IMR-90 (cell line): Measurements from ENCODE around the gene RTBDN. TPM values are rescaled to one million over a fixed set of nuclear protein-coding genes. Genes with fewer than 3 reads are reported as not detected.

Source experiments
- ATAC-seq: fragments of 200-7000 bp; cut with Tn5 transposase; 2 replicates; pipeline ENCODE4 v1.9.1; 2020; ENCODE audit warnings: low read depth, mild to moderate bottlenecking, moderate library complexity
- BruUV-seq: library from RNA; stranded (reverse); fragments of 400-500 nt; replicated peaks from 2 replicates; lab custom pipeline; 2021; lab: Mats Ljungman, UMichigan
- CTCF ChIA-PET: fragments of 300-600 bp; formaldehyde crosslinking; extraction: SDS; loops from one replicate; lab custom pipeline; 2021; ENCODE audit warnings: antibody characterized with exemption; lab: Yijun Ruan, JAX
- POLR2A ChIA-PET: fragments of 300-600 bp; sonication (Branson Sonifier 250); formaldehyde crosslinking; loops from one replicate; lab custom pipeline; 2022; ENCODE audit warnings: antibody characterized with exemption; ENCODE audit not compliant: unreplicated experiment; lab: Charles Lee
- DNase-seq: peaks from one replicate; pipeline ENCODE4 v3.0.0; 2013
- H2AFZ ChIP-seq: replicated peaks from 2 replicates; pipeline ENCODE3; 2013; ENCODE audit warnings: low read length, mild to moderate bottlenecking; ENCODE audit not compliant: poor library complexity
- H2AK5ac ChIP-seq: 2 replicates; pipeline ENCODE4 v1.6.1; 2013; ENCODE audit warnings: low read depth, low read length, inconsistent platforms
- H2AK9ac ChIP-seq: replicated peaks from 2 replicates; pipeline ENCODE3; 2013; ENCODE audit warnings: mild to moderate bottlenecking, low read depth, low read length, moderate library complexity; ENCODE audit not compliant: poor library complexity
- H2BK120ac ChIP-seq: 2 replicates; pipeline ENCODE4 v1.6.1; 2013; ENCODE audit warnings: low read depth, low read length, inconsistent platforms
- H2BK15ac ChIP-seq: 3 replicates; pipeline ENCODE4 v1.6.1; 2013; ENCODE audit warnings: low read depth, low read length, inconsistent platforms
- H2BK20ac ChIP-seq: 2 replicates; pipeline ENCODE4 v1.6.1; 2013; ENCODE audit warnings: low read depth, mild to moderate bottlenecking, inconsistent platforms, low read length, moderate library complexity
- H2BK5ac ChIP-seq: 2 replicates; pipeline ENCODE4 v1.6.1; 2013; ENCODE audit warnings: mild to moderate bottlenecking, low read depth, low read length, inconsistent platforms; ENCODE audit not compliant: poor library complexity, severe bottlenecking
- H3K14ac ChIP-seq: replicated peaks from 2 replicates; pipeline ENCODE4 v1.6.1; 2013; ENCODE audit warnings: low read depth, low read length, inconsistent platforms
- H3K18ac ChIP-seq: 2 replicates; pipeline ENCODE4 v1.6.1; 2013; ENCODE audit warnings: low read depth, low read length, control low read depth
- H3K23ac ChIP-seq: 2 replicates; pipeline ENCODE4 v1.6.1; 2013; ENCODE audit warnings: low read depth, low read length, inconsistent platforms
- H3K27ac ChIP-seq: 2 replicates; pipeline ENCODE4 v1.5.1; 2013; ENCODE audit warnings: mild to moderate bottlenecking, control low read depth, low read length; ENCODE audit not compliant: insufficient read depth
- H3K27me3 ChIP-seq: 2 replicates; pipeline ENCODE4 v1.6.1; 2013; ENCODE audit warnings: low read length; ENCODE audit not compliant: control insufficient read depth, insufficient read depth
- H3K36me3 ChIP-seq: 2 replicates; pipeline ENCODE4 v1.6.1; 2013; ENCODE audit warnings: low read length, mixed read lengths; ENCODE audit not compliant: control insufficient read depth, insufficient read depth
- H3K4ac ChIP-seq: 2 replicates; pipeline ENCODE4 v1.6.1; 2013; ENCODE audit warnings: low read depth, low read length, inconsistent platforms
- H3K4me1 ChIP-seq: 2 replicates; pipeline ENCODE4 v1.6.1; 2013; ENCODE audit warnings: low read length, mixed read lengths; ENCODE audit not compliant: control insufficient read depth, insufficient read depth
- H3K4me2 ChIP-seq: 2 replicates; pipeline ENCODE4 v1.6.1; 2013; ENCODE audit warnings: low read depth, mild to moderate bottlenecking, control low read depth, low read length, moderate library complexity
- H3K4me3 ChIP-seq: 2 replicates; pipeline ENCODE4 v1.5.1; 2013; ENCODE audit warnings: low read depth, mild to moderate bottlenecking, control low read depth, low read length, moderate library complexity; ENCODE audit not compliant: insufficient read depth
- H3K56ac ChIP-seq: 2 replicates; pipeline ENCODE4 v1.6.1; 2013; ENCODE audit warnings: low read length, inconsistent platforms; ENCODE audit not compliant: insufficient read depth; ENCODE audit errors: extremely low read depth
- H3K79me1 ChIP-seq, 2 experiments: 2 replicates each; pipeline ENCODE4 v1.6.1; 2013; ENCODE audit warnings: low read length in 2 of 2, inconsistent platforms in 1 of 2, low read depth in 1 of 2
- H3K9ac ChIP-seq: 2 replicates; pipeline ENCODE4 v1.6.1; 2013; ENCODE audit warnings: low read depth, low read length, control low read depth
- H3K9me1 ChIP-seq: 2 replicates; pipeline ENCODE4 v1.6.1; 2013; ENCODE audit warnings: low read length, inconsistent platforms; ENCODE audit not compliant: insufficient read depth
- H3K9me3 ChIP-seq: 2 replicates; pipeline ENCODE4 v1.6.1; 2013; ENCODE audit warnings: low read length; ENCODE audit not compliant: control insufficient read depth, insufficient read depth
- H4K20me1 ChIP-seq: 2 replicates; pipeline ENCODE4 v1.6.1; 2013; ENCODE audit warnings: low read length, inconsistent platforms; ENCODE audit not compliant: insufficient read depth
- H4K5ac ChIP-seq: 2 replicates; pipeline ENCODE4 v1.6.1; 2013; ENCODE audit warnings: mild to moderate bottlenecking, low read depth, low read length, control low read depth
- H4K8ac ChIP-seq, 2 experiments: 2 replicates each; pipeline ENCODE4 v1.6.1; 2013; ENCODE audit warnings: low read depth in 2 of 2, low read length in 2 of 2, control low read depth in 1 of 2, inconsistent platforms in 1 of 2
- H4K91ac ChIP-seq: 2 replicates; pipeline ENCODE4 v1.6.1; 2013; ENCODE audit warnings: low read depth, low read length, inconsistent platforms; ENCODE audit not compliant: insufficient read depth
- CHD1 ChIP-seq: IDR thresholded peaks from 2 replicates; pipeline ENCODE4 v1.6.1; 2012; ENCODE audit warnings: low read depth, low read length, improper control_type of control experiment
- FOS ChIP-seq: fragments of 150-350 bp; IDR thresholded peaks from 2 replicates; pipeline ENCODE4 v1.6.1; 2016; ENCODE audit warnings: low read depth, low read length
- MAFK ChIP-seq: IDR thresholded peaks from 2 replicates; pipeline ENCODE4 v1.6.1; 2012; ENCODE audit warnings: low read depth, low read length, improper control_type of control experiment
- MAZ ChIP-seq: IDR thresholded peaks from 2 replicates; pipeline ENCODE4 v1.6.1; 2012; ENCODE audit warnings: low read depth, mild to moderate bottlenecking, low read length, improper control_type of control experiment, moderate library complexity, borderline replicate concordance
- MXI1 ChIP-seq: IDR thresholded peaks from 2 replicates; pipeline ENCODE4 v1.6.1; 2012; ENCODE audit warnings: low read depth, mild to moderate bottlenecking, low read length, moderate library complexity, borderline replicate concordance
- NFE2L2 ChIP-seq: fragments of 150-350 bp; IDR thresholded peaks from 2 replicates; pipeline ENCODE4 v1.6.1; 2016; ENCODE audit warnings: low read depth, mild to moderate bottlenecking, low read length
- POLR2A ChIP-seq: IDR thresholded peaks from 2 replicates; pipeline ENCODE4 v1.6.1; 2012; ENCODE audit warnings: mild to moderate bottlenecking, low read depth, low read length
- RAD21 ChIP-seq: IDR thresholded peaks from 2 replicates; pipeline ENCODE4 v1.6.1; 2012; ENCODE audit warnings: low read length, improper control_type of control experiment
- RCOR1 ChIP-seq: IDR thresholded peaks from 2 replicates; pipeline ENCODE4 v1.6.1; 2012; ENCODE audit warnings: mild to moderate bottlenecking, low read length, improper control_type of control experiment; ENCODE audit not compliant: insufficient replicate concordance
- RFX5 ChIP-seq: IDR thresholded peaks from 2 replicates; pipeline ENCODE4 v1.8.0; 2012; ENCODE audit warnings: low read depth, mild to moderate bottlenecking, low read length, moderate library complexity
- SMC3 ChIP-seq: fragments of 150-350 bp; IDR thresholded peaks from 2 replicates; pipeline ENCODE4 v1.6.1; 2016; ENCODE audit warnings: low read depth, mild to moderate bottlenecking, antibody characterized with exemption, low read length, moderate library complexity
- WGBS, 2 experiments: methylation state at CpG; one replicate each; pipeline versions ENCODE4 v1.1.5 to v1.1.7; 2013; ENCODE audit warnings: missing lambda C conversion rate in 2 of 2; ENCODE audit not compliant: insufficient read length in 1 of 2; ENCODE audit errors: extremely low coverage in 2 of 2; 5-methylcytosine and 5-hydroxymethylcytosine counted together
- dilution Hi-C: fragments of 300-500 bp; cut with HindIII; formaldehyde crosslinking; loops from one replicate; pipeline ENCODE4 v1.14.3; 2018; ENCODE audit warnings: low sequenced_read_pairs; ENCODE audit not compliant: unreplicated experiment
- in situ Hi-C: fragments of 300-500 bp; cut with MboI; formaldehyde crosslinking; loops from 3 replicates; pipeline ENCODE4 v1.14.3; 2019; ENCODE audit warnings: low sequenced_read_pairs, inconsistent platforms, mixed read lengths
- intact Hi-C: fragments of 100-400 bp; cut with micrococcal nuclease; formaldehyde crosslinking; loops from 2 replicates; pipeline ENCODE4 v1.10.0; 2022
- polyA plus RNA-seq, 3 experiments: library from polyadenylated mRNA; depleted of rRNA; stranded (reverse); fragments of >200 nt; gene quantifications; 2 replicates each; pipeline ENCODE4 v1.2.3, GENCODE V29; 2012; ENCODE audit warnings: low replicate concordance in 1 of 3
- total RNA-seq: library from RNA; depleted of rRNA; stranded (reverse); fragments of >200 nt; gene quantifications from 2 replicates; pipeline ENCODE4 v1.2.3, GENCODE V29; 2012
- TF ChIP-seq, protein P1 (sequence below): fragments of 150-350 bp; IDR thresholded peaks from 2 replicates; pipeline ENCODE4 v1.6.1; 2017; ENCODE audit warnings: mild to moderate bottlenecking, antibody characterized with exemption, low read length, low read depth
- TF ChIP-seq, protein P2 (sequence below): fragments of 150-350 bp; IDR thresholded peaks from 2 replicates; pipeline ENCODE4 v1.6.1; 2016; ENCODE audit warnings: low read depth, mild to moderate bottlenecking, low read length, moderate library complexity, borderline replicate concordance

The RTBDN gene
- total and polyA plus RNA-seq, 2 of the 4 experiments (the other 2 are of a cell fraction): 0.07 TPM; not detected in 1

GRCh38 chr19:12833738-12834565 lies 427 bp downstream of the RTBDN start:
- ATAC-seq: peak; percentile 40
- H3K23ac ChIP-seq: no peak overlapping the region
- CTCF ChIA-PET: interaction anchor here (0.9 kb wide), 1 partner anchor 13 kb away, joined by 3 read pairs; no protein-coding TSS in a partner anchor

More at GRCh38 chr19:12833738-12834565, 427 bp downstream of the RTBDN start:
- H4K8ac ChIP-seq: no peak overlapping the region
- no peak overlapping the region for H2BK15ac ChIP-seq
- WGBS, 2 experiments: 2% methylated on average over 19 of the region's 87 CpGs; no CpG with 5 or more reads in 1 of the 2 experiments
- H3K27me3 ChIP-seq: peaks cover 54% of the 10 kb centered on the region
- H3K4me1 ChIP-seq: peaks cover 4% of the 10 kb centered on the region; the same call in 1 of the 2 replicates
- peaks cover 21% of the 10 kb centered on the region for H4K20me1 ChIP-seq
- no peak overlapping the region for H2BK5ac ChIP-seq
- no TSS peak for BruUV-seq
- no peaks in the 10 kb centered on the region for H3K79me1 ChIP-seq
- H2BK120ac ChIP-seq: no peak overlapping the region
- POLR2A ChIA-PET: no interaction called here
- in situ Hi-C loops (no loop called here), intact Hi-C loops (no loop called here), dilution Hi-C loops (no loop called here)
- no peak overlapping the region for H3K14ac ChIP-seq
- H3K9me1 ChIP-seq: 0 out of 2 replicates have a peak, but pooled peaks cover 8% of the 10 kb centered on the region
- H2AFZ ChIP-seq: peak overlapping the region; percentile 89
- DNase-seq: no peak
- no peak overlapping the region for H3K18ac ChIP-seq
- H3K4me3 ChIP-seq: peak overlapping the region; percentile 56
- H2AK5ac ChIP-seq: no peak overlapping the region
- H3K36me3 ChIP-seq: no peaks in the 10 kb centered on the region
- H3K4me2 ChIP-seq: peak overlapping the region; percentile 74
- TF ChIP-seq, protein P1, sequence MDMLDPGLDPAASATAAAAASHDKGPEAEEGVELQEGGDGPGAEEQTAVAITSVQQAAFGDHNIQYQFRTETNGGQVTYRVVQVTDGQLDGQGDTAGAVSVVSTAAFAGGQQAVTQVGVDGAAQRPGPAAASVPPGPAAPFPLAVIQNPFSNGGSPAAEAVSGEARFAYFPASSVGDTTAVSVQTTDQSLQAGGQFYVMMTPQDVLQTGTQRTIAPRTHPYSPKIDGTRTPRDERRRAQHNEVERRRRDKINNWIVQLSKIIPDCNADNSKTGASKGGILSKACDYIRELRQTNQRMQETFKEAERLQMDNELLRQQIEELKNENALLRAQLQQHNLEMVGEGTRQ: no peak
- no peak for TF ChIP-seq CHD1
- no peak for TF ChIP-seq POLR2A
- TF ChIP-seq MAFK: no peak
- no peak for TF ChIP-seq RCOR1
- no peak for TF ChIP-seq MAZ
- no peak for TF ChIP-seq SMC3
- TF ChIP-seq NFE2L2: no peak
- TF ChIP-seq, protein P2, sequence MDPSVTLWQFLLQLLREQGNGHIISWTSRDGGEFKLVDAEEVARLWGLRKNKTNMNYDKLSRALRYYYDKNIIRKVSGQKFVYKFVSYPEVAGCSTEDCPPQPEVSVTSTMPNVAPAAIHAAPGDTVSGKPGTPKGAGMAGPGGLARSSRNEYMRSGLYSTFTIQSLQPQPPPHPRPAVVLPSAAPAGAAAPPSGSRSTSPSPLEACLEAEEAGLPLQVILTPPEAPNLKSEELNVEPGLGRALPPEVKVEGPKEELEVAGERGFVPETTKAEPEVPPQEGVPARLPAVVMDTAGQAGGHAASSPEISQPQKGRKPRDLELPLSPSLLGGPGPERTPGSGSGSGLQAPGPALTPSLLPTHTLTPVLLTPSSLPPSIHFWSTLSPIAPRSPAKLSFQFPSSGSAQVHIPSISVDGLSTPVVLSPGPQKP: no peak
- no peak for TF ChIP-seq RFX5
- TF ChIP-seq RAD21: no peak
- no peak for TF ChIP-seq FOS
- TF ChIP-seq MXI1: no peak
- H3K9me3 ChIP-seq: no peaks in the 10 kb centered on the region; the same call in 1 of the 2 replicates
- no peak overlapping the region for H4K91ac ChIP-seq
- H2AK9ac ChIP-seq: no peak overlapping the region
- no peak overlapping the region for H3K4ac ChIP-seq
- no peak overlapping the region for H3K9ac ChIP-seq
- H3K56ac ChIP-seq: no peak overlapping the region
- no peak overlapping the region for H4K5ac ChIP-seq
- H3K27ac ChIP-seq: no peak overlapping the region
- H2BK20ac ChIP-seq: no peak overlapping the region
